Measurements from ENCODE around the gene PTGS1. TPM values are rescaled to one million over a fixed set of nuclear protein-coding genes. Genes with fewer than 3 reads are reported as not detected.

The PTGS1 gene
- polyA plus RNA-seq, 4 donors, result 1.8 to 7.5 (median 3.9) TPM

DNA sequence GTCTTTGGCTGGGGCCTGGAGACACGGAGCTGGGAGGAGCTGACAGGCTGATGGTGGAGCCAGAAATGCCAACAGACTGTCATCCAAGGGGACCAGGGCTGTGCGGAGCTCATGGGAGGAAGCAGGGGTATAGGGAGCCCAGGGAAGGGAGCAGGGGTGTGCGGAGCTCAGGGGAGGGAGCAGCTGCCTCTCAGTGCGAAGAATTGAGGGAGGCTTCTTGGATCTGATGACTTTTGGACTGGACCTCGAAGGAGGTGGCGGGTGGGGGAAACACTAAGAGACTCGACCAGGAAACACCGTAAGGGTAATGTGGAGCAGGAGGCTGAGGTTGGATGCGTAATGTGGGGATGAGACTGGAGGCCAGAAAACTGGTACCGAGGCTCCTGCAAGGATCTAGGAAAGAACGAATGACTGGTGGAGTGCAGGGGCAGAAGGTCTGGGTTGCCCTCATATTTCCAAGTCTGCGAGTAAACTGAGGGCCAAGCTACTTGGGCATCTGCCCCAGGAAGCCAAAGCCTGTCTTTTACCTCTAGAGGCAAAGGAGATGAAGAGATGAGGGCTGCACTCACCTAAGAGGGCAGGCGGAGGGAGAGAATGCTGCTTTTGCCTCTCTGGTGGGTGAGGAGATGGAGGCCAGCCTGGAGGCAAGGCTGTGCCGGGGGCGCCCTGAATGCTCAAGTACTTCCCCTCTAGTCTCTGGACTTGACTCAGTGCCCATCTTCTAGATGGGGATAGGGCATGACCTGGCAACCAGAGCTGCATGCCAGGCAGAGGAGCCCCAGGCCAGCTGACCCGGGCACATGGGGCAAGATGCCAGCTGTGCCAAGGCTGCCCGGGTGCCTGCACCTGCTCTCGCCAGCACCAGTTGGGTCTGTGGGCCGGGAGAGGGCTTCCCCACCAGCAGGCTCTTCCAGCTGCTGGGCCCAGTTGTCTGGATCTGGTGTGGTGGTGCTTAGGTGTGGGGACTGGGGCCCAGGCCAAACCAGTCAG is 2.3 kb downstream of the PTGS1 start:
- no peak overlapping the region for H3K27ac ChIP-seq (ENCODE audit: low read depth in 1 of 3, low read length in 2 of 3)
- peaks cover 0 to 21% (median 0%) of the 10 kb centered on the region in 3 donors for H3K4me1 ChIP-seq (ENCODE audit: control insufficient read depth in 3 of 3, insufficient read depth in 2 of 3, low read depth in 1 of 3, low read length in 2 of 3)
- DNase-seq (no peak), FAIRE-seq (no peak)
- no peaks in the 10 kb centered on the region for H3K36me3 ChIP-seq (ENCODE audit: control insufficient read depth in 3 of 3, insufficient read depth in 2 of 3, low read depth in 1 of 3, low read length in 3 of 3)
- peaks cover 0 to 31% (median 3%) of the 10 kb centered on the region in 3 donors for H3K27me3 ChIP-seq (ENCODE audit: control insufficient read depth in 3 of 3, insufficient read depth in 3 of 3, low read length in 3 of 3)
- peaks cover 0 to 6% of the 10 kb centered on the region in 2 donors for H3K9me3 ChIP-seq (ENCODE audit: control insufficient read depth in 2 of 2, insufficient read depth in 1 of 2, low read depth in 1 of 2, low read length in 1 of 2)
- no peak overlapping the region for H3K4me3 ChIP-seq (ENCODE audit: low read depth in 1 of 3, low read length in 3 of 3)
- WGBS, 3 donors, result 58 to 73% (median 69%) methylated on average over 19 of the region's 19 CpGs

DNA sequence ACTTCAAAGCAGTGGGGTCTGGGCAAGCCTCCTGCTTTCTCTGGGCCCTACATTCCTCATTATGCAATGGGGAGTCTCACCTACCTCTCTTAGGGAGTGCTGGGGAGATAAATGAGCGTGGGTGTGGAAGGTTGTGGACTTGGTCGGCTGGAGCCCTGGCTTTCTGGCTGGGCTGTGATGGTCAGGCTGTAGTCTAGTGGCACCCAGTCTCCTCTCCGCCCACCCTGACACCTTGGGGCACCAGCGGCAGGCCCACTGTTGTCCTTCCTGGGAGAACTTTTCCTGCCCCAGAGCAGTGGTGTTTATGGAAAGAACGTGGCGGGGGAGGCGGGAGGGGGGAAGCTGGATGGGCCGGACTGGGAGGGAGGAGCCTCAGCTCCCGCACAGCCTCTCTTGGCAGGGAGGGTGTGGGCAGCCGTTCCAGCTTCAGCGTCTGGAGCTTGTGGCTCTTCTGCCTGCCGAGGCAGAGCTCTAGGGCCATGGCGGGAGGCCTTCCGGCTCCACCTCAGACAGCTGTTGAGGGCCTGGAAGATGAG is 4.1 kb downstream of the PTGS1 start:
- FAIRE-seq (no peak), DNase-seq (peak; percentile 37 to 48)
- Histone ChIP-seq H3K27ac (ENCODE audit: low read depth in 1 of 3, low read length in 2 of 3) (peak overlapping the region in 1 of 3 donors; percentile 26), H3K36me3 (ENCODE audit: control insufficient read depth in 3 of 3, insufficient read depth in 2 of 3, low read depth in 1 of 3, low read length in 3 of 3) (no peaks in the 10 kb centered on the region), H3K4me3 (ENCODE audit: low read depth in 1 of 3, low read length in 3 of 3) (no peak overlapping the region), H3K27me3 (ENCODE audit: control insufficient read depth in 3 of 3, insufficient read depth in 3 of 3, low read length in 3 of 3) (peaks cover 0 to 26% (median 3%) of the 10 kb centered on the region in 3 donors), H3K9me3 (ENCODE audit: control insufficient read depth in 2 of 2, insufficient read depth in 1 of 2, low read depth in 1 of 2, low read length in 1 of 2) (peaks cover 0 to 6% of the 10 kb centered on the region in 2 donors), H3K4me1 (ENCODE audit: control insufficient read depth in 3 of 3, insufficient read depth in 2 of 3, low read depth in 1 of 3, low read length in 2 of 3) (peaks cover 0 to 21% (median 0%) of the 10 kb centered on the region in 3 donors)
- WGBS, 3 donors, result 18 to 33% (median 22%) methylated on average over 14 of the region's 14 CpGs

DNA sequence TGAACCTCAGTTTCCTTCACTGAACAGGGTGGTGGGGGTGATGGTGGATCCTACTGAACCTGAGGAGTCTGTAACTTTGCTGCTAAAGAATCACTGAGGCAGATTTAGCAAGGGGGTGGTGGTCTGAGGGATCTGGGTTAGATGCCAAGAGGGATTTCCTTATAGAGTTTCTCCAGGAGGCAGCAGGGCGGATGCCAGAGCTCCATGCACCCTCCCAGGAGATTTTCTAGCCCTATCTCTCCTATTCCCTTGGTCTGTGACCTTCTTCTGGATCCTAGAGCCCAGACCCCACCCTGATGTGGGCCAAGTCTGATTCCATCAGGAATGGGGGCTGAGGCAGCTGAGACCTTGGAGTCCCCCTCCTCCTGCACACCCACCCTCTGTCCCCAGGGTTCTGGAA is 6.0 kb downstream of the PTGS1 start:
- WGBS, 3 donors, result 40 to 69% (median 47%) methylated on average over 1 of the region's 1 CpG

DNA sequence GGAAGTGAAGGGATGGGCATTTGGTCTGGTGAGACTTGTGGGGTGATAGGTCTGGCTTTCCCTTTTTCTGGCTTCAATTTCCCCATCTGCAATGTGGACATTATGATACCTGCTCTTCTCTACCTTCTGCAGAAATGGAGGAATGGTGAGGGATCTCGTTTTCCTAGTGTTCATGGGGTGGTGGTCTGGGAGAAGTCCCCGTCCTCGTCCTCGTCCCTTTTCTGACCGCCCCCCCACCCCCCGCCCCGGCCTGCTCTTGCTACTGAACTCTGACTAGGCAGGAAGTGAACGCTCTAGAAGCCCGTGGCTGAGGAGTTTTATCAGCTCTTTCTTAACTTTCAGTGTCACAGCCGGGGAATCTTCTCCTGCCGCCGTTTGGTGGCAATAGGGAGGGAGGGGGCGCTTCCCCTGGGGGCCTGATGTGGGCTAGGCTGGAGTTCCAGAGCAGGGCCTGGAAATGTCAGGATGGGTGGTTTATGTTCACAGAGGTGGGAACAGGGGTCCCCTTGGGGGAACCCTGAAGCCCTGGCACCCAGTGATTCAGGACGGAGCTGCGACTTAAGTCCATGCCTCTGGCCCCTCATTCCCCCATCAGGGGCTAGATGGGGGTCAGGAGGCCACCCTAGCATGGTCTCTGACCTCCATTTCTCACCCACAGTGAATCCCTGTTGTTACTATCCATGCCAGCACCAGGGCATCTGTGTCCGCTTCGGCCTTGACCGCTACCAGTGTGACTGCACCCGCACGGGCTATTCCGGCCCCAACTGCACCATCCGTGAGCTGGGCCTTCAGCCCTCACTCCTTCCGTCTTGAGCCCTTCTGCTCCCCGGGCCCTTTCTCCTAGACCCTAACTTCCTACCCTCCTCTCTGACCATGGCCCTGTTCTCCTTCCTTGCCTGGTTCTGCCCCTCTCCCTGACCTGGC is 6.7 kb downstream of the PTGS1 start:
- DNase-seq (no peak), FAIRE-seq (no peak)
- H3K27me3 ChIP-seq (ENCODE audit: control insufficient read depth in 3 of 3, insufficient read depth in 3 of 3, low read length in 3 of 3), result peaks cover 0 to 8% (median 0%) of the 10 kb centered on the region in 3 donors
- H3K36me3 ChIP-seq (ENCODE audit: control insufficient read depth in 3 of 3, insufficient read depth in 2 of 3, low read depth in 1 of 3, low read length in 3 of 3), result no peaks in the 10 kb centered on the region
- H3K27ac ChIP-seq (ENCODE audit: low read depth in 1 of 3, low read length in 2 of 3), result no peak overlapping the region
- no peak overlapping the region for H3K4me3 ChIP-seq (ENCODE audit: low read depth in 1 of 3, low read length in 3 of 3)
- WGBS, 3 donors, result 69 to 78% (median 76%) methylated on average over 24 of the region's 24 CpGs
- peaks cover 0 to 19% (median 0%) of the 10 kb centered on the region in 3 donors for H3K4me1 ChIP-seq (ENCODE audit: control insufficient read depth in 3 of 3, insufficient read depth in 2 of 3, low read depth in 1 of 3, low read length in 2 of 3)
- H3K9me3 ChIP-seq (ENCODE audit: control insufficient read depth in 2 of 2, insufficient read depth in 1 of 2, low read depth in 1 of 2, low read length in 1 of 2), result peaks cover 0 to 6% of the 10 kb centered on the region in 2 donors

More for the DNA sequence above, 6.0 kb downstream of the PTGS1 start:
- peaks cover 0 to 19% (median 0%) of the 10 kb centered on the region in 3 donors for H3K4me1 ChIP-seq (ENCODE audit: control insufficient read depth in 3 of 3, insufficient read depth in 2 of 3, low read depth in 1 of 3, low read length in 2 of 3)
- H3K4me3 ChIP-seq (ENCODE audit: low read depth in 1 of 3, low read length in 3 of 3), result no peak overlapping the region
- FAIRE-seq (no peak), DNase-seq (no peak)
- H3K27me3 ChIP-seq (ENCODE audit: control insufficient read depth in 3 of 3, insufficient read depth in 3 of 3, low read length in 3 of 3), result peaks cover 0 to 11% (median 2%) of the 10 kb centered on the region in 3 donors
- no peaks in the 10 kb centered on the region for H3K36me3 ChIP-seq (ENCODE audit: control insufficient read depth in 3 of 3, insufficient read depth in 2 of 3, low read depth in 1 of 3, low read length in 3 of 3)
- no peak overlapping the region for H3K27ac ChIP-seq (ENCODE audit: low read depth in 1 of 3, low read length in 2 of 3)
- peaks cover 0 to 6% of the 10 kb centered on the region in 2 donors for H3K9me3 ChIP-seq (ENCODE audit: control insufficient read depth in 2 of 2, insufficient read depth in 1 of 2, low read depth in 1 of 2, low read length in 1 of 2)

DNA sequence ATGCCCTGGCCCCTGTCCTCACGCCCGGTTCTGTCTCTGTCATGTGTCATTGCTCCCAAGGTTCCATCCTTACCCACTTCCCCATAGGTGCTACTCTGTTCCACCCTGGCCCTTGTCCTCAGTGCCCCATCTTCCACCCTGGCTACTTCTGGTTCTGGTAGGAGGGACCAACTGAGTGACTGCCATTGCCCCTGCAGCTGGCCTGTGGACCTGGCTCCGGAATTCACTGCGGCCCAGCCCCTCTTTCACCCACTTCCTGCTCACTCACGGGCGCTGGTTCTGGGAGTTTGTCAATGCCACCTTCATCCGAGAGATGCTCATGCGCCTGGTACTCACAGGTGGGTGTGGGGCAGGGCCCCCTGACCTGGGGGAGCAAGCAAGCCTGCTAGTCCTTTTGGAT is 7.4 kb downstream of the PTGS1 start:
- Histone ChIP-seq H3K27ac (ENCODE audit: low read depth in 1 of 3, low read length in 2 of 3) (no peak overlapping the region), H3K4me1 (ENCODE audit: control insufficient read depth in 3 of 3, insufficient read depth in 2 of 3, low read depth in 1 of 3, low read length in 2 of 3) (peaks cover 0 to 19% (median 0%) of the 10 kb centered on the region in 3 donors), H3K4me3 (ENCODE audit: low read depth in 1 of 3, low read length in 3 of 3) (no peak overlapping the region), H3K36me3 (ENCODE audit: control insufficient read depth in 3 of 3, insufficient read depth in 2 of 3, low read depth in 1 of 3, low read length in 3 of 3) (no peaks in the 10 kb centered on the region), H3K9me3 (ENCODE audit: control insufficient read depth in 2 of 2, insufficient read depth in 1 of 2, low read depth in 1 of 2, low read length in 1 of 2) (peaks cover 0 to 6% of the 10 kb centered on the region in 2 donors), H3K27me3 (ENCODE audit: control insufficient read depth in 3 of 3, insufficient read depth in 3 of 3, low read length in 3 of 3) (peaks cover 0 to 8% (median 0%) of the 10 kb centered on the region in 3 donors)
- DNase-seq, result no peak
- 87 to 95% (median 89%) methylated on average over 8 of the region's 8 CpGs for WGBS, 3 donors
- FAIRE-seq, result no peak

DNA sequence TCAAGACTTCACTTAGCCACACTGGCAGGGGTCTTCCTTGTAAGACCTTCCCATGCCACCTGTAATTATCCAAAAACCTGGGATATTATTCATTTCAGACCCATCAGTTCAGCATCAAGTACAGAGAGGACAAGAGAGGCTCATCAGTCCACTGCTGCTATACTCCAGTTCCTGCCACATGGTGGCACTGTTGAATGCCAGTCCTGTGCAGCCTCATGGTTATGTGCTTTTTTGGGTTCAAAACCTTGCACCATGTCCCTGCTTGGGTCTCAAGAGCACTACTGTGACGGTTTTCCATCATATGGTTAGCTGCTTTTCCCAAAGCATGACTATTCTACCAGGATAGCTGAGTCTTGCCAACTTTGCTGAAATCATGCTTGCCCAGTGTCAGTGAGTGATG is 8.5 kb downstream of the PTGS1 start:
- Histone ChIP-seq H3K27me3 (ENCODE audit: control insufficient read depth in 3 of 3, insufficient read depth in 3 of 3, low read length in 3 of 3) (peaks cover 0 to 5% (median 0%) of the 10 kb centered on the region in 3 donors), H3K27ac (ENCODE audit: low read depth in 1 of 3, low read length in 2 of 3) (no peak overlapping the region), H3K36me3 (ENCODE audit: control insufficient read depth in 3 of 3, insufficient read depth in 2 of 3, low read depth in 1 of 3, low read length in 3 of 3) (no peaks in the 10 kb centered on the region), H3K4me1 (ENCODE audit: control insufficient read depth in 3 of 3, insufficient read depth in 2 of 3, low read depth in 1 of 3, low read length in 2 of 3) (peaks cover 0 to 19% (median 0%) of the 10 kb centered on the region in 3 donors), H3K9me3 (ENCODE audit: control insufficient read depth in 2 of 2, insufficient read depth in 1 of 2, low read depth in 1 of 2, low read length in 1 of 2) (peaks cover 0 to 6% of the 10 kb centered on the region in 2 donors), H3K4me3 (ENCODE audit: low read depth in 1 of 3, low read length in 3 of 3) (no peak overlapping the region)
- 54 to 81% (median 73%) methylated on average over 1 of the region's 1 CpG for WGBS, 3 donors
- DNase-seq (no peak), FAIRE-seq (no peak)

DNA sequence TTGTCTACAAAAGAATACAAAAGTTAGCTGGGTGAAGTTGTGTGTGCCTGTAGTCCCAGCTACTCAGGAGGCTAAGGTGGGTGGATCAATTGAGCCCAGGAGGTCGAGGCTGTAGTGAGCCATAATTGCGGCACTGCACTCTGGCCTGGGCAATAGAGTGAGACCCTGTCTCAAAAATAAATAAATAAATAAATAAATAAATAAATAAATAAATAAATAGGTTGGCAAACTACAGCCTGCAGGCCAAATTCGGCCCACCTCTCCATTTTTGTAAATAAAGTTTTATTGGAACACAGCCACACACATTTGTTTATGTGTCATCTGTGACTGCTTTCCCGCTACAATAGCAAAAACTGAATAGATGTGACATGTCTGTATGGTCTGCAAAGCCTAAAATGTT is 9.5 kb downstream of the PTGS1 start:
- DNase-seq (no peak), FAIRE-seq (no peak)
- 90 to 93% (median 92%) methylated on average over 4 of the region's 4 CpGs for WGBS, 3 donors
- peaks cover 0 to 6% of the 10 kb centered on the region in 2 donors for H3K9me3 ChIP-seq (ENCODE audit: control insufficient read depth in 2 of 2, insufficient read depth in 1 of 2, low read depth in 1 of 2, low read length in 1 of 2)
- H3K4me1 ChIP-seq (ENCODE audit: control insufficient read depth in 3 of 3, insufficient read depth in 2 of 3, low read depth in 1 of 3, low read length in 2 of 3), result peaks cover 0 to 14% (median 0%) of the 10 kb centered on the region in 3 donors
- H3K27me3 ChIP-seq (ENCODE audit: control insufficient read depth in 3 of 3, insufficient read depth in 3 of 3, low read length in 3 of 3), result peaks cover 0 to 5% (median 0%) of the 10 kb centered on the region in 3 donors
- H3K4me3 ChIP-seq (ENCODE audit: low read depth in 1 of 3, low read length in 3 of 3), result no peak overlapping the region
- H3K27ac ChIP-seq (ENCODE audit: low read depth in 1 of 3, low read length in 2 of 3), result no peak overlapping the region
- no peaks in the 10 kb centered on the region for H3K36me3 ChIP-seq (ENCODE audit: control insufficient read depth in 3 of 3, insufficient read depth in 2 of 3, low read depth in 1 of 3, low read length in 3 of 3)
